HS-5 (cell line): ENCODE measurements around the gene SPANXA2.
"Not testable (repeated sequence)": the region's sequence is repeated elsewhere in the genome, so short reads cannot be mapped to it uniquely, and the experiment has no call there.

Source experiments
- DNase-seq: peaks from one replicate; pipeline ENCODE4 v3.0.0-alpha.2; 2012; ENCODE audit warnings: low read depth

The SPANXA2 gene

GRCh38 chrX:141589408-141589807 lies at the start of gene SPANXA2:
Gene SPANXA2 (plus strand): TSS chrX:141589708. CDS start chrX:141589768, 60 bp downstream.
- DNase-seq = not testable (repeated sequence)

- DNase-seq = not testable (repeated sequence)
These were observed 47.0 kb upstream of the SPANXA2 start for GRCh38 chrX:141542551-141542950.

GRCh38 chrX:141584638-141585037 lies 4.9 kb upstream of the SPANXA2 start, which contains the start of gene SPANXA1:
Gene SPANXA1 (minus strand): TSS chrX:141584738. CDS start chrX:141584678, 60 bp downstream.
- not testable (repeated sequence) for DNase-seq

GRCh38 chrX:141609111-141609510 lies 19.6 kb downstream of the SPANXA2 start:
- DNase-seq = no peak

- no peak for DNase-seq
These were observed 29.8 kb downstream of the SPANXA2 start for GRCh38 chrX:141619336-141619735.

- no peak for DNase-seq
These were observed 42.6 kb downstream of the SPANXA2 start for GRCh38 chrX:141632124-141632523.

- DNase-seq = no peak
These were observed 49.0 kb downstream of the SPANXA2 start for GRCh38 chrX:141638550-141638949.
